Measurements from ENCODE around the gene OGDH. TPM values are rescaled to one million over a fixed set of nuclear protein-coding genes. Genes with fewer than 3 reads are reported as not detected.

The OGDH gene
- total and polyA plus RNA-seq, 2 of the 13 experiments (the other 11 are each of a cell fraction or from before 2014, with no cell fraction given) = 17.4 to 25.4 TPM

DNA sequence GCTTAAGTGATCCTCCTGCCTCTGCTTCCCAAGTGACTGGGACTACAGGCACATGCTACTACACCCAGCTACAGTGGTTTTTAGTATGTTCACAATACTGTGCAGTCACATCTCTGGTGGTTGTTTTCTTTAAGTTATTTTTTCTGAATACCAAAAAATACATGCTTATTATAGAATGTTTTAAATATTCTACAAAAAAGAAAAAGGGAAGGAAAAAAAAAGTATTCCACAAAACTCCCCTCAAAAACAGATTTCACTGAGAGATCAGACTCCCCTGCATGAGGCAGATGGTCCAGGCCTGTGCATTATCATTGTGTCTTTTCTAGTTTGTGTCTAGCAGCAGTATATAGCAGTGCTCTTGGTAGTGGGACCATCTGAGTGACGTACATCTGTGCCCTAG lies 36.8 kb downstream of the OGDH start:
- no peak for FAIRE-seq
- no peak overlapping the region for H3K27ac ChIP-seq (ENCODE audit: extremely low read length, insufficient read depth, low read length)
- no peak for ATAC-seq
- H3K27me3 ChIP-seq (ENCODE audit: control insufficient read depth in 1 of 2, insufficient read depth in 2 of 2, low read length in 2 of 2) = no peaks in the 10 kb centered on the region
- in situ Hi-C loops (cut with HindIII; ENCODE audit: extremely low pct_ligation_motif_present, low pct_unique_long_range_greater_than_20kb) (no loop called here), intact Hi-C loops (cut with micrococcal nuclease; ENCODE audit: unreplicated experiment) (no loop called here)
- H3K36me3 ChIP-seq (replicated peaks in 1 of 2; ENCODE audit: control insufficient read depth in 1 of 2, insufficient read depth in 2 of 2, low read length in 2 of 2) = peaks cover 1 to 9% of the 10 kb centered on the region in 2 experiments; a peak in 3 of 5 replicates
- H3K79me2 ChIP-seq (ENCODE audit: insufficient read depth, low read length) = no peaks in the 10 kb centered on the region
- no peak overlapping the region for H2AFZ ChIP-seq (ENCODE audit: low read length)
- no peak for DNase-seq (ENCODE audit: low spot score)
- H3K9me3 ChIP-seq (ENCODE audit: low read length) = no peaks in the 10 kb centered on the region
- WGBS (ENCODE audit: low lambda C conversion rate) = 92% methylated on average over 1 of the region's 1 CpG
- H3K4me3 ChIP-seq (replicated peaks in 1 of 3; ENCODE audit: insufficient read depth in 1 of 3, low read depth in 2 of 3, low read length in 3 of 3) = no peak overlapping the region
- POLR2A ChIA-PET = no interaction called here
- H3K4me1 ChIP-seq (ENCODE audit: insufficient read depth, low read length) = peaks cover 26% of the 10 kb centered on the region
- peaks cover 14% of the 10 kb centered on the region for H4K20me1 ChIP-seq (ENCODE audit: insufficient read depth, low read length)
- no peak overlapping the region for H3K4me2 ChIP-seq (ENCODE audit: low read depth, low read length)
- H3K9ac ChIP-seq (ENCODE audit: insufficient read depth, low read depth, low read length) = no peak overlapping the region
- TF ChIP-seq GPN1 (CRISPR knock-in tag; IDR thresholded peaks at IDR 0.05; ENCODE audit: borderline replicate concordance) (no peak), U2AF2 (IDR thresholded peaks at IDR 0.05; ENCODE audit: low read depth, low read length) (no peak), NONO (IDR thresholded peaks at IDR 0.05) (no peak), NONO (CRISPR knock-in tag; conservative IDR thresholded peaks at IDR 0.05) (no peak), NCOA1 (CRISPR knock-in tag; IDR thresholded peaks at IDR 0.05) (no peak)
- TF ChIP-seq, protein P1, sequence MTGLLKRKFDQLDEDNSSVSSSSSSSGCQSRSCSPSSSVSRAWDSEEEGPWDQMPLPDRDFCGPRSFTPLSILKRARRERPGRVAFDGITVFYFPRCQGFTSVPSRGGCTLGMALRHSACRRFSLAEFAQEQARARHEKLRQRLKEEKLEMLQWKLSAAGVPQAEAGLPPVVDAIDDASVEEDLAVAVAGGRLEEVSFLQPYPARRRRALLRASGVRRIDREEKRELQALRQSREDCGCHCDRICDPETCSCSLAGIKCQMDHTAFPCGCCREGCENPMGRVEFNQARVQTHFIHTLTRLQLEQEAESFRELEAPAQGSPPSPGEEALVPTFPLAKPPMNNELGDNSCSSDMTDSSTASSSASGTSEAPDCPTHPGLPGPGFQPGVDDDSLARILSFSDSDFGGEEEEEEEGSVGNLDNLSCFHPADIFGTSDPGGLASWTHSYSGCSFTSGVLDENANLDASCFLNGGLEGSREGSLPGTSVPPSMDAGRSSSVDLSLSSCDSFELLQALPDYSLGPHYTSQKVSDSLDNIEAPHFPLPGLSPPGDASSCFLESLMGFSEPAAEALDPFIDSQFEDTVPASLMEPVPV (CRISPR knock-in tag; IDR thresholded peaks at IDR 0.05) = no peak
- no TSS peak for BruUV-seq (replicated peaks)
- CTCF ChIA-PET (ENCODE audit: low intra/inter-chr PET ratio, low total read pairs) = no interaction called here

DNA sequence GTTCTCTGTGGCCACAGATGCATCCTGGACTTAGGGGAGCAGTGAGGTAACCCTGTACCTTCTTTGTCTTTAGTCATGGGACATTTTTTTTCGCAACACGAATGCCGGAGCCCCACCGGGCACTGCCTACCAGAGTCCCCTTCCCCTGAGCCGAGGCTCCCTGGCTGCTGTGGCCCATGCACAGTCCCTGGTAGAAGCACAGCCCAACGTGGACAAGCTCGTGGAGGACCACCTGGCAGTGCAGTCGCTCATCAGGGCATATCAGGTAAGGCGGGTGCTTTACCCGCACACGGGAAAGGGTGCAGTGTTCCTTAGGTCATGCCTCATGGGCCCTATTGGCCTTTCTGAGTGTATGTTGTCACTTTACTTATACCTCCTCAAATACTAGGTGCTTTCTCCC lies 38.8 kb downstream of the OGDH start:
- H3K9me3 ChIP-seq (ENCODE audit: low read length) = no peaks in the 10 kb centered on the region
- no TSS peak for BruUV-seq (replicated peaks)
- FAIRE-seq (no peak), ATAC-seq (no peak), DNase-seq (ENCODE audit: low spot score) (no peak)
- H3K9ac ChIP-seq (ENCODE audit: insufficient read depth, low read depth, low read length) = no peak overlapping the region
- H2AFZ ChIP-seq (ENCODE audit: low read length) = no peak overlapping the region
- H3K36me3 ChIP-seq (replicated peaks in 1 of 2; ENCODE audit: control insufficient read depth in 1 of 2, insufficient read depth in 2 of 2, low read length in 2 of 2) = peaks cover 3 to 25% of the 10 kb centered on the region in 2 experiments; a peak in 3 of 5 replicates
- POLR2A ChIA-PET = no interaction called here
- 98% methylated on average over 8 of the region's 11 CpGs for WGBS (ENCODE audit: low lambda C conversion rate)
- in situ Hi-C loops (cut with HindIII; ENCODE audit: extremely low pct_ligation_motif_present, low pct_unique_long_range_greater_than_20kb) = no loop called here
- no peak overlapping the region for H3K27ac ChIP-seq (ENCODE audit: extremely low read length, insufficient read depth, low read length)
- intact Hi-C loops (cut with micrococcal nuclease; ENCODE audit: unreplicated experiment) = no loop called here
- peaks cover 6% of the 10 kb centered on the region for H3K4me1 ChIP-seq (ENCODE audit: insufficient read depth, low read length)
- 0 out of 2 replicates have a peak, but pooled peaks cover 4% of the 10 kb centered on the region for H4K20me1 ChIP-seq (ENCODE audit: insufficient read depth, low read length)
- H3K79me2 ChIP-seq (ENCODE audit: insufficient read depth, low read length) = no peaks in the 10 kb centered on the region
- no peak overlapping the region for H3K4me3 ChIP-seq (replicated peaks in 1 of 3; ENCODE audit: insufficient read depth in 1 of 3, low read depth in 2 of 3, low read length in 3 of 3)
- CTCF ChIA-PET (ENCODE audit: low intra/inter-chr PET ratio, low total read pairs) = no interaction called here
- H3K27me3 ChIP-seq (ENCODE audit: control insufficient read depth in 1 of 2, insufficient read depth in 2 of 2, low read length in 2 of 2) = no peaks in the 10 kb centered on the region
- no peak overlapping the region for H3K4me2 ChIP-seq (ENCODE audit: low read depth, low read length)
- no peak for TF ChIP-seq BCL6 (CRISPR knock-in tag; IDR thresholded peaks at IDR 0.05)
- no peak for TF ChIP-seq SMAD3 (CRISPR knock-in tag; IDR thresholded peaks at IDR 0.05)
- TF ChIP-seq HCFC1 (IDR thresholded peaks at IDR 0.05; ENCODE audit: low read depth, low read length) = no peak
- TF ChIP-seq, protein P2, sequence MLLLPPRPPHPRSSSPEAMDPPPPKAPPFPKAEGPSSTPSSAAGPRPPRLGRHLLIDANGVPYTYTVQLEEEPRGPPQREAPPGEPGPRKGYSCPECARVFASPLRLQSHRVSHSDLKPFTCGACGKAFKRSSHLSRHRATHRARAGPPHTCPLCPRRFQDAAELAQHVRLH (CRISPR knock-in tag; IDR thresholded peaks at IDR 0.05; ENCODE audit: borderline replicate concordance, low read depth) = no peak
- TF ChIP-seq ZFYVE20 (CRISPR knock-in tag; IDR thresholded peaks at IDR 0.05; ENCODE audit: borderline replicate concordance, low read depth) = no peak
- TF ChIP-seq MAF1 (CRISPR knock-in tag; IDR thresholded peaks at IDR 0.05; ENCODE audit: borderline replicate concordance) = no peak
- TF ChIP-seq ZNF354B (CRISPR knock-in tag; IDR thresholded peaks at IDR 0.05) = no peak
